IMR-90 (cell line): ENCODE data around the gene MCRIP2. TPM values are rescaled to one million over a fixed set of nuclear protein-coding genes. Genes with fewer than 3 reads are reported as not detected.

Experiments
- ATAC-seq: fragments of 200-7000 bp; cut with Tn5 transposase; 2 replicates; pipeline ENCODE4 v1.9.1; 2020; ENCODE audit warnings: low read depth, mild to moderate bottlenecking, moderate library complexity
- BruUV-seq: library from RNA; stranded (reverse); fragments of 400-500 nt; replicated peaks from 2 replicates; lab custom pipeline; 2021; lab: Mats Ljungman, UMichigan
- CTCF ChIA-PET: fragments of 300-600 bp; formaldehyde crosslinking; extraction: SDS; loops from one replicate; lab custom pipeline; 2021; ENCODE audit warnings: antibody characterized with exemption; lab: Yijun Ruan, JAX
- POLR2A ChIA-PET: fragments of 300-600 bp; sonication (Branson Sonifier 250); formaldehyde crosslinking; loops from one replicate; lab custom pipeline; 2022; ENCODE audit warnings: antibody characterized with exemption; ENCODE audit not compliant: unreplicated experiment; lab: Charles Lee
- DNase-seq: peaks from one replicate; pipeline ENCODE4 v3.0.0; 2013
- H2AFZ ChIP-seq: replicated peaks from 2 replicates; pipeline ENCODE3; 2013; ENCODE audit warnings: low read length, mild to moderate bottlenecking; ENCODE audit not compliant: poor library complexity
- H2AK5ac ChIP-seq: 2 replicates; pipeline ENCODE4 v1.6.1; 2013; ENCODE audit warnings: low read depth, low read length, inconsistent platforms
- H2AK9ac ChIP-seq: replicated peaks from 2 replicates; pipeline ENCODE3; 2013; ENCODE audit warnings: mild to moderate bottlenecking, low read depth, low read length, moderate library complexity; ENCODE audit not compliant: poor library complexity
- H2BK120ac ChIP-seq: 2 replicates; pipeline ENCODE4 v1.6.1; 2013; ENCODE audit warnings: low read depth, low read length, inconsistent platforms
- H2BK15ac ChIP-seq: 3 replicates; pipeline ENCODE4 v1.6.1; 2013; ENCODE audit warnings: low read depth, low read length, inconsistent platforms
- H2BK20ac ChIP-seq: 2 replicates; pipeline ENCODE4 v1.6.1; 2013; ENCODE audit warnings: low read depth, mild to moderate bottlenecking, inconsistent platforms, low read length, moderate library complexity
- H2BK5ac ChIP-seq: 2 replicates; pipeline ENCODE4 v1.6.1; 2013; ENCODE audit warnings: mild to moderate bottlenecking, low read depth, low read length, inconsistent platforms; ENCODE audit not compliant: poor library complexity, severe bottlenecking
- H3K14ac ChIP-seq: replicated peaks from 2 replicates; pipeline ENCODE4 v1.6.1; 2013; ENCODE audit warnings: low read depth, low read length, inconsistent platforms
- H3K18ac ChIP-seq: 2 replicates; pipeline ENCODE4 v1.6.1; 2013; ENCODE audit warnings: low read depth, low read length, control low read depth
- H3K23ac ChIP-seq: 2 replicates; pipeline ENCODE4 v1.6.1; 2013; ENCODE audit warnings: low read depth, low read length, inconsistent platforms
- H3K27ac ChIP-seq: 2 replicates; pipeline ENCODE4 v1.5.1; 2013; ENCODE audit warnings: mild to moderate bottlenecking, control low read depth, low read length; ENCODE audit not compliant: insufficient read depth
- H3K27me3 ChIP-seq: 2 replicates; pipeline ENCODE4 v1.6.1; 2013; ENCODE audit warnings: low read length; ENCODE audit not compliant: control insufficient read depth, insufficient read depth
- H3K36me3 ChIP-seq: 2 replicates; pipeline ENCODE4 v1.6.1; 2013; ENCODE audit warnings: low read length, mixed read lengths; ENCODE audit not compliant: control insufficient read depth, insufficient read depth
- H3K4ac ChIP-seq: 2 replicates; pipeline ENCODE4 v1.6.1; 2013; ENCODE audit warnings: low read depth, low read length, inconsistent platforms
- H3K4me1 ChIP-seq: 2 replicates; pipeline ENCODE4 v1.6.1; 2013; ENCODE audit warnings: low read length, mixed read lengths; ENCODE audit not compliant: control insufficient read depth, insufficient read depth
- H3K4me2 ChIP-seq: 2 replicates; pipeline ENCODE4 v1.6.1; 2013; ENCODE audit warnings: low read depth, mild to moderate bottlenecking, control low read depth, low read length, moderate library complexity
- H3K4me3 ChIP-seq: 2 replicates; pipeline ENCODE4 v1.5.1; 2013; ENCODE audit warnings: low read depth, mild to moderate bottlenecking, control low read depth, low read length, moderate library complexity; ENCODE audit not compliant: insufficient read depth
- H3K56ac ChIP-seq: 2 replicates; pipeline ENCODE4 v1.6.1; 2013; ENCODE audit warnings: low read length, inconsistent platforms; ENCODE audit not compliant: insufficient read depth; ENCODE audit errors: extremely low read depth
- H3K79me1 ChIP-seq, 2 experiments: 2 replicates each; pipeline ENCODE4 v1.6.1; 2013; ENCODE audit warnings: low read length in 2 of 2, inconsistent platforms in 1 of 2, low read depth in 1 of 2
- H3K9ac ChIP-seq: 2 replicates; pipeline ENCODE4 v1.6.1; 2013; ENCODE audit warnings: low read depth, low read length, control low read depth
- H3K9me1 ChIP-seq: 2 replicates; pipeline ENCODE4 v1.6.1; 2013; ENCODE audit warnings: low read length, inconsistent platforms; ENCODE audit not compliant: insufficient read depth
- H3K9me3 ChIP-seq: 2 replicates; pipeline ENCODE4 v1.6.1; 2013; ENCODE audit warnings: low read length; ENCODE audit not compliant: control insufficient read depth, insufficient read depth
- H4K20me1 ChIP-seq: 2 replicates; pipeline ENCODE4 v1.6.1; 2013; ENCODE audit warnings: low read length, inconsistent platforms; ENCODE audit not compliant: insufficient read depth
- H4K5ac ChIP-seq: 2 replicates; pipeline ENCODE4 v1.6.1; 2013; ENCODE audit warnings: mild to moderate bottlenecking, low read depth, low read length, control low read depth
- H4K8ac ChIP-seq, 2 experiments: 2 replicates each; pipeline ENCODE4 v1.6.1; 2013; ENCODE audit warnings: low read depth in 2 of 2, low read length in 2 of 2, control low read depth in 1 of 2, inconsistent platforms in 1 of 2
- H4K91ac ChIP-seq: 2 replicates; pipeline ENCODE4 v1.6.1; 2013; ENCODE audit warnings: low read depth, low read length, inconsistent platforms; ENCODE audit not compliant: insufficient read depth
- BHLHE40 ChIP-seq: fragments of 150-350 bp; IDR thresholded peaks from 2 replicates; pipeline ENCODE4 v1.6.1; 2016; ENCODE audit warnings: mild to moderate bottlenecking, low read depth, low read length
- CEBPB ChIP-seq: IDR thresholded peaks from 2 replicates; pipeline ENCODE4 v1.6.1; 2012; ENCODE audit warnings: low read depth, low read length, improper control_type of control experiment
- CHD1 ChIP-seq: IDR thresholded peaks from 2 replicates; pipeline ENCODE4 v1.6.1; 2012; ENCODE audit warnings: low read depth, low read length, improper control_type of control experiment
- CTCF ChIP-seq: conservative IDR thresholded peaks from 2 replicates; pipeline ENCODE4 v1.5.1; 2012; ENCODE audit warnings: mild to moderate bottlenecking, low read depth, low read length, improper control_type of control experiment
- ELK1 ChIP-seq: fragments of 150-350 bp; IDR thresholded peaks from 2 replicates; pipeline ENCODE4 v1.6.1; 2016; ENCODE audit warnings: low read depth, mild to moderate bottlenecking, low read length, moderate library complexity, borderline replicate concordance
- FOS ChIP-seq: fragments of 150-350 bp; IDR thresholded peaks from 2 replicates; pipeline ENCODE4 v1.6.1; 2016; ENCODE audit warnings: low read depth, low read length
- MAFK ChIP-seq: IDR thresholded peaks from 2 replicates; pipeline ENCODE4 v1.6.1; 2012; ENCODE audit warnings: low read depth, low read length, improper control_type of control experiment
- MAZ ChIP-seq: IDR thresholded peaks from 2 replicates; pipeline ENCODE4 v1.6.1; 2012; ENCODE audit warnings: low read depth, mild to moderate bottlenecking, low read length, improper control_type of control experiment, moderate library complexity, borderline replicate concordance
- POLR2A ChIP-seq: IDR thresholded peaks from 2 replicates; pipeline ENCODE4 v1.6.1; 2012; ENCODE audit warnings: mild to moderate bottlenecking, low read depth, low read length
- RAD21 ChIP-seq: IDR thresholded peaks from 2 replicates; pipeline ENCODE4 v1.6.1; 2012; ENCODE audit warnings: low read length, improper control_type of control experiment
- RCOR1 ChIP-seq: IDR thresholded peaks from 2 replicates; pipeline ENCODE4 v1.6.1; 2012; ENCODE audit warnings: mild to moderate bottlenecking, low read length, improper control_type of control experiment; ENCODE audit not compliant: insufficient replicate concordance
- RFX5 ChIP-seq: IDR thresholded peaks from 2 replicates; pipeline ENCODE4 v1.8.0; 2012; ENCODE audit warnings: low read depth, mild to moderate bottlenecking, low read length, moderate library complexity
- SMC3 ChIP-seq: fragments of 150-350 bp; IDR thresholded peaks from 2 replicates; pipeline ENCODE4 v1.6.1; 2016; ENCODE audit warnings: low read depth, mild to moderate bottlenecking, antibody characterized with exemption, low read length, moderate library complexity
- WGBS, 2 experiments: methylation state at CpG; one replicate each; pipeline versions ENCODE4 v1.1.5 to v1.1.7; 2013; ENCODE audit warnings: missing lambda C conversion rate in 2 of 2; ENCODE audit not compliant: insufficient read length in 1 of 2; ENCODE audit errors: extremely low coverage in 2 of 2; 5-methylcytosine and 5-hydroxymethylcytosine counted together
- dilution Hi-C: fragments of 300-500 bp; cut with HindIII; formaldehyde crosslinking; loops from one replicate; pipeline ENCODE4 v1.14.3; 2018; ENCODE audit warnings: low sequenced_read_pairs; ENCODE audit not compliant: unreplicated experiment
- in situ Hi-C: fragments of 300-500 bp; cut with MboI; formaldehyde crosslinking; loops from 3 replicates; pipeline ENCODE4 v1.14.3; 2019; ENCODE audit warnings: low sequenced_read_pairs, inconsistent platforms, mixed read lengths
- intact Hi-C: fragments of 100-400 bp; cut with micrococcal nuclease; formaldehyde crosslinking; loops from 2 replicates; pipeline ENCODE4 v1.10.0; 2022
- polyA plus RNA-seq, 3 experiments: library from polyadenylated mRNA; depleted of rRNA; stranded (reverse); fragments of >200 nt; gene quantifications; 2 replicates each; pipeline ENCODE4 v1.2.3, GENCODE V29; 2012; ENCODE audit warnings: low replicate concordance in 1 of 3
- total RNA-seq: library from RNA; depleted of rRNA; stranded (reverse); fragments of >200 nt; gene quantifications from 2 replicates; pipeline ENCODE4 v1.2.3, GENCODE V29; 2012

The MCRIP2 gene
- total and polyA plus RNA-seq, 2 of the 4 experiments (the other 2 are of a cell fraction): 6.3 to 19.6 TPM

DNA sequence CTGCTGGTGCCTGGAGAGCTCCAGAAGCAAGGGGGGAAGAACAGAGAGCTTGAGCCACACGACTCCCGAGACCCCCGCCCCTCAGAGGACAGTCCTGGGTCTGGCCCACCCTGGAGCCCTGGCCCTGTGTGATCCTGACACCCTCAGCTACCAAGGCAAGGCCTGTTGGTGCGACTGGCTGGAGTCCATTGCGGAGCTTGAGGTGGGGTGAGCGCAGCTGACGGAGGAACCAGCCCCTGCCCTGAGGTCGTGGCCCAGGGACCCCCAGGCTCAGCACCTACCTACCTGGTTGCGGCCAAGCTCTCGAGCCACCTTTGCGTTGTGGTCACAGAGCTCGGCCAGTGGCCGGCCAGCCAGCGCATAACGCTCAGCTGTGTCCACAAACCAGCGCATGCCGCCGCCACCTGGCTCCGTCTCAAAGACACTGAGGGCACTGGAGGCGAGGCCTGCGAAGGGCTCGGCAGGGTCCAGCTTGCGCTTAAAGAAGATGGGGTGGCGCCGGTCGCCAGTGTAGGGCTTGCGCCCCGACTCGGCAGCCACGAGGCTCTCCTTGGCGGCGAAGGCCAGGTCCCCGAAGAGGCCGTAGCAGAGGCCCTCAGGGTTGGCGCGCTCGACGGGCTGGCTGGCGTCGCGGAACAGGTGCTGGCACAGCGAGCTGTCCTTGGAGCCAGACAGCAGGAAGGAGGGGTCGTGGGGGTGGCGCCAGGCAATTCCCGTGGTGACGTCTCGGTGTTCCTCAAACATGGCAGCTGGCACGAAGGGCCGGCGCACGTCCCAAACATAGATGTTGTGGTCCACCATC lies 45.0 kb downstream of the MCRIP2 start:
- Histone ChIP-seq H3K18ac (no peak overlapping the region), H3K9me3 (no peaks in the 10 kb centered on the region), H3K79me1 (peaks cover 19 to 54% of the 10 kb centered on the region in 2 experiments), H2BK120ac (no peak overlapping the region), H2AK5ac (no peak overlapping the region), H3K56ac (no peak overlapping the region), H3K9me1 (peaks cover 12% of the 10 kb centered on the region), H3K4ac (no peak overlapping the region), H3K14ac (no peak overlapping the region), H4K91ac (no peak overlapping the region), H2AFZ (no peak overlapping the region), H2BK15ac (no peak overlapping the region), H4K8ac (no peak overlapping the region), H3K9ac (no peak overlapping the region), H3K4me1 (peaks cover 22% of the 10 kb centered on the region), H3K23ac (no peak overlapping the region), H3K27me3 (no peaks in the 10 kb centered on the region), H3K4me3 (no peak overlapping the region), H3K27ac (no peak overlapping the region), H2BK5ac (no peak overlapping the region), H4K20me1 (peaks cover 17% of the 10 kb centered on the region), H4K5ac (no peak overlapping the region), H3K4me2 (no peak overlapping the region), H2AK9ac (no peak overlapping the region), H3K36me3 (peaks cover 38% of the 10 kb centered on the region), H2BK20ac (no peak overlapping the region)
- BruUV-seq: no TSS peak
- TF ChIP-seq CEBPB (no peak), RAD21 (no peak), SMC3 (no peak), BHLHE40 (no peak), MAZ (no peak), RFX5 (no peak), FOS (no peak), MAFK (no peak), CHD1 (no peak), RCOR1 (no peak), POLR2A (no peak), CTCF (no peak), ELK1 (no peak)
- dilution Hi-C loops: no loop called here
- intact Hi-C loops: no loop called here
- no peak for DNase-seq
- in situ Hi-C loops: no loop called here
- no peak for ATAC-seq
- CTCF ChIA-PET: no interaction called here
- WGBS, 2 experiments: 96% methylated on average over 48 of the region's 51 CpGs; no CpG with 5 or more reads in 1 of the 2 experiments
- POLR2A ChIA-PET: interaction anchor here (0.5 kb wide), 1 partner anchor 101 kb away, joined by 4 read pairs; the partner anchor contains the start of gene RPUSD1
